H1 (cell line): ENCODE results near the gene TBC1D22A.

Experiments used
- ASH2L ChIP-seq: fragments of 200-600, 300-600 bp; sonication (generic); IDR thresholded peaks from one replicate; pipeline ENCODE4 v1.7.1; 2017; ENCODE audit warnings: low read length
- CHD2 ChIP-seq: IDR thresholded peaks from 2 replicates; pipeline ENCODE4 v1.6.1; 2012; ENCODE audit warnings: low read length, improper control_type of control experiment
- EP300 ChIP-seq, 2 experiments: IDR thresholded peaks; 1 replicate in 1 of 2; 2 replicates in 1 of 2; pipeline ENCODE4 v1.6.1; 2011 to 2012; ENCODE audit warnings: low read depth in 2 of 2, low read length in 2 of 2, mild to moderate bottlenecking in 2 of 2, borderline replicate concordance in 1 of 2, inconsistent platforms in 1 of 2, moderate library complexity in 1 of 2
- POLR2AphosphoS5 ChIP-seq: IDR thresholded peaks from 2 replicates; pipeline ENCODE4 v1.6.1; 2011; ENCODE audit warnings: low read depth, low read length
- SUZ12 ChIP-seq: fragments of 200-600 bp; sonication (generic); IDR thresholded peaks from 2 replicates; pipeline ENCODE4 v1.6.1; 2012; ENCODE audit warnings: mild to moderate bottlenecking, inconsistent platforms, low read length, moderate library complexity, mixed read lengths
- TEAD4 ChIP-seq: IDR thresholded peaks from 2 replicates; pipeline ENCODE4 v1.6.1; 2012; ENCODE audit warnings: low read depth, low read length, inconsistent platforms, mixed read lengths
- TF ChIP-seq, protein P1 (sequence below): IDR thresholded peaks from 2 replicates; pipeline ENCODE4 v1.6.1; 2012; ENCODE audit warnings: low read length, inconsistent platforms
- TF ChIP-seq, protein P2 (sequence below), 3 experiments: IDR thresholded peaks; 1 replicate in 2 of 3; 2 replicates in 1 of 3; pipeline versions ENCODE4 v1.5.1 to v1.6.1; 2011; ENCODE audit warnings: low read length in 3 of 3, mild to moderate bottlenecking in 3 of 3, inconsistent platforms in 2 of 3, low read depth in 1 of 3, moderate library complexity in 1 of 3; ENCODE audit not compliant: insufficient read depth in 1 of 3; ENCODE audit errors: control extremely low read depth in 1 of 3
- TF ChIP-seq, protein P3 (sequence below): IDR thresholded peaks from 2 replicates; pipeline ENCODE4 v1.6.1; 2011; ENCODE audit warnings: low read depth, mild to moderate bottlenecking, low read length; ENCODE audit not compliant: insufficient read depth

DNA sequence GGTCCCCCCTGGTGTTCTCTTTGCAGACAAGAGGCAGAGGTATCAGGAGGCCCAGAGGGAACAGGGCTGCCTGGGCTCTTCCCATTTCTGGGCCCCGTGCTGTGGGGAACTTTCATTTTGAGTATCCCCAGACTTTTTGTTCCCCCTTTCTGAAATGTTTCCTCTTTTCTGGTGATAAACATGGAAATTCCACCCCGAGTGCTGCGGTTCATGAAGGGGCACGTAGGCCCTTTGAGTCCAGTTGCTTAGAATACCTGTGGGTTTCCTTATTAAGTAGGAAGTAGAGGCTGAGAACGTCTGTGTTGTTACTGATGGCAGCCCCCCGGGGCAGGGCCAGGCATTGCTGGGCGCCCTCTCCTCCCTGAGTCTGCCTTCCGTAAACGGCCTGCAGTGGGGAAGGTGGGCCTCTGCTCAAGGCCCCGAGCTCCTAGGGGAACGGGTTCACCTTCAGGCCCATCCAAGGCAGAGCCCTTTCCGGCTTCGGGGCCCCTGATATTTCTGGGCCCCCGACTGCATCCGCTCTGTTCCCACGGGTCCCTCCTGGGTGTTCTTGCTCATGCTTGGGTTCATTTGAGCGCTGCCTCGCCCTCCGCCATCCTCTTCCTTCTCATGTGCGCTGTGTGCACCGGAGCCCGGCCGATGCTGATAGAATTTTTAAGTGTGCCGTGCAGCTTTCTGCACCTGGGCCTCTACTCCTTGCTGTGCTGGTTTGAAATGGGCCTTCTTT, 12.0 kb downstream of the TBC1D22A start:
- no peak for TF ChIP-seq SUZ12
- TF ChIP-seq, protein P1, sequence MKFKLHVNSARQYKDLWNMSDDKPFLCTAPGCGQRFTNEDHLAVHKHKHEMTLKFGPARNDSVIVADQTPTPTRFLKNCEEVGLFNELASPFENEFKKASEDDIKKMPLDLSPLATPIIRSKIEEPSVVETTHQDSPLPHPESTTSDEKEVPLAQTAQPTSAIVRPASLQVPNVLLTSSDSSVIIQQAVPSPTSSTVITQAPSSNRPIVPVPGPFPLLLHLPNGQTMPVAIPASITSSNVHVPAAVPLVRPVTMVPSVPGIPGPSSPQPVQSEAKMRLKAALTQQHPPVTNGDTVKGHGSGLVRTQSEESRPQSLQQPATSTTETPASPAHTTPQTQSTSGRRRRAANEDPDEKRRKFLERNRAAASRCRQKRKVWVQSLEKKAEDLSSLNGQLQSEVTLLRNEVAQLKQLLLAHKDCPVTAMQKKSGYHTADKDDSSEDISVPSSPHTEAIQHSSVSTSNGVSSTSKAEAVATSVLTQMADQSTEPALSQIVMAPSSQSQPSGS: no peak
- TF ChIP-seq EP300 (IDR thresholded peaks at IDR 0.05; ENCODE audit: borderline replicate concordance in 1 of 2, low read depth in 2 of 2, low read length in 2 of 2): no peak
- TF ChIP-seq CHD2: no peak
- TF ChIP-seq, protein P2, sequence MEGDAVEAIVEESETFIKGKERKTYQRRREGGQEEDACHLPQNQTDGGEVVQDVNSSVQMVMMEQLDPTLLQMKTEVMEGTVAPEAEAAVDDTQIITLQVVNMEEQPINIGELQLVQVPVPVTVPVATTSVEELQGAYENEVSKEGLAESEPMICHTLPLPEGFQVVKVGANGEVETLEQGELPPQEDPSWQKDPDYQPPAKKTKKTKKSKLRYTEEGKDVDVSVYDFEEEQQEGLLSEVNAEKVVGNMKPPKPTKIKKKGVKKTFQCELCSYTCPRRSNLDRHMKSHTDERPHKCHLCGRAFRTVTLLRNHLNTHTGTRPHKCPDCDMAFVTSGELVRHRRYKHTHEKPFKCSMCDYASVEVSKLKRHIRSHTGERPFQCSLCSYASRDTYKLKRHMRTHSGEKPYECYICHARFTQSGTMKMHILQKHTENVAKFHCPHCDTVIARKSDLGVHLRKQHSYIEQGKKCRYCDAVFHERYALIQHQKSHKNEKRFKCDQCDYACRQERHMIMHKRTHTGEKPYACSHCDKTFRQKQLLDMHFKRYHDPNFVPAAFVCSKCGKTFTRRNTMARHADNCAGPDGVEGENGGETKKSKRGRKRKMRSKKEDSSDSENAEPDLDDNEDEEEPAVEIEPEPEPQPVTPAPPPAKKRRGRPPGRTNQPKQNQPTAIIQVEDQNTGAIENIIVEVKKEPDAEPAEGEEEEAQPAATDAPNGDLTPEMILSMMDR (IDR thresholded peaks at IDR 0.05; ENCODE audit: control extremely low read depth in 1 of 3, insufficient read depth in 1 of 3, low read depth in 1 of 3, low read length in 3 of 3): no peak
- TF ChIP-seq, protein P3, sequence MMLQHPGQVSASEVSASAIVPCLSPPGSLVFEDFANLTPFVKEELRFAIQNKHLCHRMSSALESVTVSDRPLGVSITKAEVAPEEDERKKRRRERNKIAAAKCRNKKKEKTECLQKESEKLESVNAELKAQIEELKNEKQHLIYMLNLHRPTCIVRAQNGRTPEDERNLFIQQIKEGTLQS: no peak
- no peak for TF ChIP-seq ASH2L
- TF ChIP-seq POLR2AphosphoS5: no peak
- TF ChIP-seq TEAD4: no peak
